Brain microvascular endothelial cell (primary cell): ENCODE measurements around the gene IFITM10.
"Not testable (repeated sequence)": the region's sequence is repeated elsewhere in the genome, so short reads cannot be mapped to it uniquely, and the experiment has no call there.

Experiments used
- DNase-seq: peaks from one replicate; pipeline ENCODE4 v3.0.0-alpha.2; 2020
- H3K27ac ChIP-seq: fragments of 250-450 bp; sonication (Bioruptor Pico); 2 replicates; pipeline ENCODE4 v1.5.1; 2020; ENCODE audit warnings: mild to moderate bottlenecking, moderate library complexity
- H3K27me3 ChIP-seq: fragments of 250-450 bp; sonication (Bioruptor Pico); replicated peaks from 2 replicates; pipeline ENCODE4 v1.5.1; 2020; ENCODE audit warnings: mild to moderate bottlenecking
- H3K36me3 ChIP-seq: fragments of 250-450 bp; sonication (Bioruptor Pico); replicated peaks from 2 replicates; pipeline ENCODE4 v1.5.1; 2020; ENCODE audit warnings: mild to moderate bottlenecking
- H3K4me3 ChIP-seq: 2 replicates; pipeline ENCODE4 v1.5.1; 2011; ENCODE audit warnings: low read depth, mild to moderate bottlenecking, control low read depth, low read length, moderate library complexity
- in situ Hi-C: cut with HindIII; loops from 2 replicates; pipeline ENCODE4 v1.10.0; 2017; ENCODE audit warnings: low sequenced_read_pairs, low pct_ligation_motif_present
- TF ChIP-seq, protein P1 (sequence below): IDR thresholded peaks from 2 replicates; pipeline ENCODE4 v1.5.1; 2011; ENCODE audit warnings: low read depth, mild to moderate bottlenecking, moderate library complexity, low read length, control low read depth, inconsistent platforms; ENCODE audit errors: missing control alignments

The IFITM10 gene

GRCh38 chr11:1771273-1771672, 20.9 kb upstream of the IFITM10 start:
- DNase-seq = no peak
- in situ Hi-C loops = no loop called here
- TF ChIP-seq, protein P1, sequence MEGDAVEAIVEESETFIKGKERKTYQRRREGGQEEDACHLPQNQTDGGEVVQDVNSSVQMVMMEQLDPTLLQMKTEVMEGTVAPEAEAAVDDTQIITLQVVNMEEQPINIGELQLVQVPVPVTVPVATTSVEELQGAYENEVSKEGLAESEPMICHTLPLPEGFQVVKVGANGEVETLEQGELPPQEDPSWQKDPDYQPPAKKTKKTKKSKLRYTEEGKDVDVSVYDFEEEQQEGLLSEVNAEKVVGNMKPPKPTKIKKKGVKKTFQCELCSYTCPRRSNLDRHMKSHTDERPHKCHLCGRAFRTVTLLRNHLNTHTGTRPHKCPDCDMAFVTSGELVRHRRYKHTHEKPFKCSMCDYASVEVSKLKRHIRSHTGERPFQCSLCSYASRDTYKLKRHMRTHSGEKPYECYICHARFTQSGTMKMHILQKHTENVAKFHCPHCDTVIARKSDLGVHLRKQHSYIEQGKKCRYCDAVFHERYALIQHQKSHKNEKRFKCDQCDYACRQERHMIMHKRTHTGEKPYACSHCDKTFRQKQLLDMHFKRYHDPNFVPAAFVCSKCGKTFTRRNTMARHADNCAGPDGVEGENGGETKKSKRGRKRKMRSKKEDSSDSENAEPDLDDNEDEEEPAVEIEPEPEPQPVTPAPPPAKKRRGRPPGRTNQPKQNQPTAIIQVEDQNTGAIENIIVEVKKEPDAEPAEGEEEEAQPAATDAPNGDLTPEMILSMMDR = no peak
- no peaks in the 10 kb centered on the region for H3K27me3 ChIP-seq
- H3K4me3 ChIP-seq = no peak overlapping the region
- H3K27ac ChIP-seq = no peak overlapping the region
- no peaks in the 10 kb centered on the region for H3K36me3 ChIP-seq

GRCh38 chr11:1770528-1770927, 20.1 kb upstream of the IFITM10 start:
- no peaks in the 10 kb centered on the region for H3K36me3 ChIP-seq
- H3K27ac ChIP-seq = no peak overlapping the region
- H3K27me3 ChIP-seq = no peaks in the 10 kb centered on the region
- DNase-seq = no peak
- TF ChIP-seq, protein P1 = no peak
- in situ Hi-C loops = no loop called here
- H3K4me3 ChIP-seq = no peak overlapping the region

GRCh38 chr11:1770061-1770460, 19.7 kb upstream of the IFITM10 start:
- Histone ChIP-seq H3K27me3 (no peaks in the 10 kb centered on the region), H3K4me3 (no peak overlapping the region), H3K27ac (no peak overlapping the region), H3K36me3 (no peaks in the 10 kb centered on the region)
- in situ Hi-C loops = no loop called here
- DNase-seq = no peak
- TF ChIP-seq, protein P1 = no peak

- DNase-seq = peak; percentile 29
- H3K27me3 ChIP-seq, H3K27ac ChIP-seq, H3K36me3 ChIP-seq, in situ Hi-C loops, H3K4me3 ChIP-seq: not testable (repeated sequence)
Observed at GRCh38 chr11:1769304-1769936, 19.0 kb upstream of the IFITM10 start.

GRCh38 chr11:1768141-1768469, 17.7 kb upstream of the IFITM10 start:
- H3K36me3 ChIP-seq = no peaks in the 10 kb centered on the region
- no peak for DNase-seq
- no peak overlapping the region for H3K4me3 ChIP-seq
- TF ChIP-seq, protein P1 = no peak
- in situ Hi-C loops = no loop called here
- no peak overlapping the region for H3K27ac ChIP-seq
- H3K27me3 ChIP-seq = no peaks in the 10 kb centered on the region

- H3K27ac ChIP-seq = no peak overlapping the region
- in situ Hi-C loops = no loop called here
- DNase-seq = no peak
Observed at GRCh38 chr11:1767399-1768140, 17.2 kb upstream of the IFITM10 start.

More at GRCh38 chr11:1767399-1768140, 17.2 kb upstream of the IFITM10 start:
- TF ChIP-seq, protein P1 = no peak
- H3K27me3 ChIP-seq = no peaks in the 10 kb centered on the region
- no peaks in the 10 kb centered on the region for H3K36me3 ChIP-seq
- no peak overlapping the region for H3K4me3 ChIP-seq
